ENCODE results near the gene EPN2.

DNA sequence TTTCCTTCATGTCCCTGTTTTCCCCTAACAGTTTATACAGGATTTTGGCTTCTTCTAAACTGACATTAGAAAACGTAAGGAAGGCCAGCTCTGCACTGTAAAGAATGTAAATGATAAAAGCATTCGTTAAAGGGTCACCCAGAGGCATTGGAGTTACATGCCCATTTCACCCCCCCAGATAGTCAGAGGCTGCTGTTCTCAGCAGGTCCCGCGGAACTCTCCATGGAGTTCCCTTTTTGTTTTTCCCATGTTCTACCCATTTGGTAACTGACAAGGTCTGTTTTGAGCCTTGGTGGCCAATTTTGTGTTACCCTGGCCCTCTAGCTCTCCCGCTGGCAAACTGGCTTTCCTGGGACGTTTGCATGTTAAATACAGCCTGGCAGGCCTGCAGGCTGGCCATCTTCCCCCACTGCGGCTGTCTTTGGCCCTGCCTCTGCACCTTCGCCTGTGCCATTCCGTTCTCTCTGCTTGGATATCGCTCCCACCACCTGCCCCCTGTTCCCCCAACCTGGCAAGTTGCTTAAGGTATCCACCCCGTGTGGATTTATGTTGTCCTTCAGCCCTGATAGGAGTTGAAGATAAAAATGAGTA is 49.7 kb downstream of the EPN2 start:
- TF ChIP-seq, protein P1, sequence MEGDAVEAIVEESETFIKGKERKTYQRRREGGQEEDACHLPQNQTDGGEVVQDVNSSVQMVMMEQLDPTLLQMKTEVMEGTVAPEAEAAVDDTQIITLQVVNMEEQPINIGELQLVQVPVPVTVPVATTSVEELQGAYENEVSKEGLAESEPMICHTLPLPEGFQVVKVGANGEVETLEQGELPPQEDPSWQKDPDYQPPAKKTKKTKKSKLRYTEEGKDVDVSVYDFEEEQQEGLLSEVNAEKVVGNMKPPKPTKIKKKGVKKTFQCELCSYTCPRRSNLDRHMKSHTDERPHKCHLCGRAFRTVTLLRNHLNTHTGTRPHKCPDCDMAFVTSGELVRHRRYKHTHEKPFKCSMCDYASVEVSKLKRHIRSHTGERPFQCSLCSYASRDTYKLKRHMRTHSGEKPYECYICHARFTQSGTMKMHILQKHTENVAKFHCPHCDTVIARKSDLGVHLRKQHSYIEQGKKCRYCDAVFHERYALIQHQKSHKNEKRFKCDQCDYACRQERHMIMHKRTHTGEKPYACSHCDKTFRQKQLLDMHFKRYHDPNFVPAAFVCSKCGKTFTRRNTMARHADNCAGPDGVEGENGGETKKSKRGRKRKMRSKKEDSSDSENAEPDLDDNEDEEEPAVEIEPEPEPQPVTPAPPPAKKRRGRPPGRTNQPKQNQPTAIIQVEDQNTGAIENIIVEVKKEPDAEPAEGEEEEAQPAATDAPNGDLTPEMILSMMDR (IDR thresholded peaks at IDR 0.05), result no peak
- no peak for TF ChIP-seq POLR2A (IDR thresholded peaks at IDR 0.05)

All from thyroid gland (tissue), 4 donors.